Stimulated activated naive CD8-positive, alpha-beta T cell treated with anti-CD3 and anti-CD28 coated beads, Interleukin-15, amount 100 ng/mL, for 72 hours (primary cell): ENCODE data around the gene FAM240A.

Source experiments
- ATAC-seq: fragments of 150-1000 bp; cut with Tn5 transposase; 2 replicates; pipeline ENCODE4 v1.10.0; 2021; ENCODE audit warnings: mild to moderate bottlenecking, moderate library complexity
- DNase-seq, 2 donors: peaks; one replicate each; pipeline ENCODE4 v3.0.0; 2021 to 2022
- H3K27ac Mint-ChIP-seq, 2 donors: one replicate each; pipeline ENCODE4 v1.8.0; 2022; ENCODE audit warnings: mild to moderate bottlenecking in 2 of 2, mixed read lengths in 2 of 2, moderate library complexity in 2 of 2
- H3K27me3 Mint-ChIP-seq: one replicate; pipeline ENCODE4 v1.8.0; 2022; ENCODE audit warnings: mixed read lengths
- H3K4me1 Mint-ChIP-seq: one replicate; pipeline ENCODE4 v1.8.0; 2022; ENCODE audit warnings: mild to moderate bottlenecking, mixed read lengths
- H3K4me3 Mint-ChIP-seq, 2 donors: one replicate each; pipeline ENCODE4 v1.8.0; 2022; ENCODE audit warnings: mild to moderate bottlenecking in 2 of 2, mixed read lengths in 2 of 2, moderate library complexity in 1 of 2
- H3K9me3 Mint-ChIP-seq, 2 donors: one replicate each; pipeline ENCODE4 v1.8.0; 2022; ENCODE audit warnings: mixed read lengths in 2 of 2

The FAM240A gene

DNA sequence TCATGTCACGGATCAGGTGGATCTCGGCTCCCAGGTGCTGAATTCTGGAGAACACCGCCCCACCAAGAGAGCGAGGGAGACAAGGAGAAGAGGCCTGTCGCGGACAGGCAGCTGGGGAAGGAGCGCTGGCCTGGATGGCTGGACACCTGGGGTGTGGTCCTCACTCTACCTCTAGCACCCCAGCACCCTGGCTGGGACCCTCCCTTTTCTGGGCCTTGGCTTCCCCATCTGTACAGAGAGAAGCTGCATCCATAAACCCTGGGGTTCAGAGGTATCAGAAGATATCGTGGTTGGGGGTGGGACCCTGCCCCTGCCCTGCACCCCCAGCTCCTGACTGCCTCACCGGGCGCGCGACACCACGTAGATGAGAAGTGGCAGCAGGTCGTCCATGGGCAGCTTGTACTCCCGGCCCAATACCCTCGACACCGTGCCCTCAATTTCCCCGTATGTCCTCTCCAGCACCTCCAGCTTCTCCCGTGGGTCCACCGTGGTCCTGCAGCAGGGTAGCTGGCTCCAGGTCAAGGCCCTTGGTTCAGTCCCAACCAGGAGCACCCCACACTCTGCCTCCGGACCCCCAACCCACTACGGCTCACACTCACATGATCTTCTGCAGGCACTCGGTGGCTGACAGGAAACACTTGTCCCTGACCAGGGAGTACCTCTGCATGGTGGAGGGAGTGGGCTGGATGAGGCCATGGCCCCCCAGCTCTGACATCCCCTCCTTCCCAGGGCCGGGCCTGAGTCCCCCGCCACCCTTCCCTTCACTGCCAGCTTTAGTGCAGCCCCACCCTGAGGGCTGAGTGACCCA, 59.4 kb downstream of the FAM240A start:
- no peak for DNase-seq
- ATAC-seq = no peak
- H3K4me1 Mint-ChIP-seq = no peaks in the 10 kb centered on the region
- H3K9me3 Mint-ChIP-seq = no peaks in the 10 kb centered on the region
- H3K4me3 Mint-ChIP-seq = no peak overlapping the region
- H3K27me3 Mint-ChIP-seq = no peaks in the 10 kb centered on the region
- no peak overlapping the region for H3K27ac Mint-ChIP-seq

DNA sequence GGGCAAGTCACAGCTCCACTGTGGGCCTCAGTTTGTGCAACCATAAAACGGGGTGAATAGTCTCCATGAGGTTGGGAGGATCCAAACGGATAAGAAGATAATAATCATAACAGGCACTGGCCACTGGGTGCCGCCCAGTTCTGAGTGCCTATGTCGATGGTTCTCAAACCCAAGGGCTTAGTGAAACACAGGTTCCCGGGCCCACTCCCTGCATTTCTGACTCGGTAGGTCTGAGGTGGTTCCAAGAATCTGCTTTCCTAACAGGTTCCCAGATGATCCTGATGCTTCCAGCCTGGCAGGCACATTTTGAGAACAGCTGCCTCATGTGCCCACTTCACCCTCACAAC, 60.0 kb downstream of the FAM240A start:
- H3K27ac Mint-ChIP-seq = no peak overlapping the region
- no peak for ATAC-seq
- H3K4me1 Mint-ChIP-seq = no peaks in the 10 kb centered on the region
- H3K4me3 Mint-ChIP-seq = no peak overlapping the region
- H3K27me3 Mint-ChIP-seq = no peaks in the 10 kb centered on the region
- no peaks in the 10 kb centered on the region for H3K9me3 Mint-ChIP-seq
- DNase-seq = no peak

DNA sequence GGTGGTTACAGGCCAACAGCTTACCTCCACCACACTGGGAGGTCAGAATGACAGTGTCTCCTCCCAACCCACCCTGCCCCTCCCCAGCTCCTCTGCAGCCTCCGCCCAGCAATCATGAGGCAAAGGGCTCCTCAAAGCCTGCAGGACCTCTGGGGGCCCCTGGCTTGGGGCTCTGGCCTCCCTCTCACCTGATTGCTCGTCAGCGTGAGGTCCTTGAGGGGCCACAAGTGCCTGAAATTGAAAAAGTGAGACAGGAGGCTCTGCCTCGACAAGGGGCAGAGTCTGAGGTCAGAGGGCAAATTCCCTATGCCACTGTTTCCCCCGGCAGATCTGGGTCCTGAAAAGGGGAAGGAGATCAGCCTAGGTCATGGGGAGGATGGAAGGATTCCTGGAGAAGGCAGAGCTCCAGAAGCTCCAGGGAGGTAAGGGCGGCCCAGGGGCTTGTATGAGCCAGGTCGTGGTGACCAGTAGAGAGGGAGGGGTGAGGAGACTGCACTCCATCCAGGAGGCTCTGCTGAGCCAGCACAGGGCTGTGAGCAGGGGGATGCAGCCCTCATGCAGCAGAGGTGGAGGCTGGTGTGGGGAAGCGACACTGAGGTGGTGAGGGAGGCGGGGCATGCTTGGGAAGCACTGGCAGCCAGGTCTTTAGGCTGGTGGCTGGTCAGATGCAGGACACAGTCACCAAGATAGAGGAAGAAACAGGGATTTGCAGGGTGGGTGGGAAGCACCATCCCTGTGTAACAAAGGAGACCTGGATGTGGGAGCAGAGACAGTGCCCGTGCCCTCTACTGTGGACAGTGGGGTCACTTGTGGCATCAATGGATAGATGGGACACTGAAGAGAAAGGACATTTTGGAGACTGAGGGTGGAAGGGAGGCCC, 61.1 kb downstream of the FAM240A start:
- no peaks in the 10 kb centered on the region for H3K27me3 Mint-ChIP-seq
- H3K9me3 Mint-ChIP-seq = no peaks in the 10 kb centered on the region
- H3K27ac Mint-ChIP-seq = peak overlapping the region in 1 of 2 donors; percentile 69
- H3K4me1 Mint-ChIP-seq = no peaks in the 10 kb centered on the region
- no peak for ATAC-seq
- DNase-seq = no peak
- H3K4me3 Mint-ChIP-seq = no peak overlapping the region

DNA sequence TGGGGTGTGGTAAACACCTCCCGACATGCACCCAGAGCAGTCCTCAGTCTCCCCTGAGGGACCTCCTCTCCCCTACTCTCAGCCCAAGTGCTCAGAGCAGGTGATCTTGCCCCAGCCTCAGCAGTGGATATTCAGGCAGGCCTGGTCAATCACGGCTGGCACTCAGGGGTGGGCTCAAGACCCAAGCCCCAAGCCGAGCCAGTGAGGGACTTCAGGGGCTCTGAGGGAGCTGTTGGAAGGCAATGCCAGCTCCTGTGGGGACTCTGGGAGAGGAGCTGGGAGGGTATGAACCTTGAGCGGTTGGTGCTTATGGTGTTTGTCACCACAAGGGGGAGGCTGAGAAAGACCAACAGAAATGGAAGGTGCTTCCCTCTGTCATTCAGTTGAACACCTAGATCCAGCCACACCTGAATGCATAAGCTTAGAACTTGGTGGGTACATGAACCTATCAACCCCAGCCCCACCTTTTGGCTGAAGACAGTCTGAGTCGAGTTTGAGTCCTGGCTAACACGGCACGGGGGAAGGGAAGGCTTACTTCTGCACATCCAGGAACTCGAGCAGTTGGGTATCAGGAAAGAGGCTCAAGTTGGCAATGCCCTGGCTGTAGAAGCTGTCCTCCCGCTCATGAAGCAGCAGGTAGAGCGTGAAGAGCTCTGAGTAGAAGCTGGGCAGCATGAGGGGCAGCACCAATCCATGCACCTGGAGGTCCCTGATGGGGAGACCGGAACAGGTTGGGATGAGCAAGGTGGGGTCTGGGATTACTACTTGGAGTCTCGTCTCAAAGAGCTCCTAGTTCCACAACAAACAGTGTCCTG, 61.9 kb downstream of the FAM240A start:
- no peak overlapping the region for H3K27ac Mint-ChIP-seq
- no peak for ATAC-seq
- no peak for DNase-seq
- H3K4me1 Mint-ChIP-seq = no peaks in the 10 kb centered on the region
- no peaks in the 10 kb centered on the region for H3K27me3 Mint-ChIP-seq
- no peak overlapping the region for H3K4me3 Mint-ChIP-seq
- no peaks in the 10 kb centered on the region for H3K9me3 Mint-ChIP-seq

DNA sequence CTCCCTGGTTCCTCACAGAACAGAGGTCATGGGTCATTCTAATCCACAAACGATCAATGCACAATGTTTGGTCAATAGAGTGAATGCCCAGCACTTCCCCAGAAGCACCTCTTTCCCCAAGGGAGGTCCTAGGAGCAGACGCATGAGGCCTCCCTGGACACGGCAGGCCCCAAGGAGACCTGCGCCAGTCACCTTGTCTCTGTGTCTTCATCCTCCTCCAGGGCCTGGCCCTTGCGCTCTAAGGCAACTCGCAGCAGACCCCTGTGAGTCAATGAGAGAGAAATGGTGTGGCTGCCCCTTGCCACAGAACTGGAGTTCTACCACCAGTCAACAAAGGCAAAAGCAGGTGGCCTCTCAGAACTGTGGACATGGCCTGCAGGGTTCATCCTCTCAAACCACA, 63.1 kb downstream of the FAM240A start:
- H3K4me3 Mint-ChIP-seq = no peak overlapping the region
- DNase-seq (no peak), ATAC-seq (no peak)
- no peaks in the 10 kb centered on the region for H3K27me3 Mint-ChIP-seq
- H3K9me3 Mint-ChIP-seq = no peaks in the 10 kb centered on the region
- no peaks in the 10 kb centered on the region for H3K4me1 Mint-ChIP-seq
- no peak overlapping the region for H3K27ac Mint-ChIP-seq
